Testis (tissue), 3 donors: ENCODE measurements around the gene FAM171A1. TPM values are rescaled to one million over a fixed set of nuclear protein-coding genes. Genes with fewer than 3 reads are reported as not detected.

ENCODE experiments used
- DNase-seq: peaks from one replicate; pipeline ENCODE4 v3.0.0-alpha.2; 2019
- H3K27ac ChIP-seq, 2 donors: fragments of 200-600 bp; sonication (generic); one replicate each; pipeline ENCODE4 v1.5.1; 2019
- H3K27me3 ChIP-seq: fragments of 200-600 bp; sonication (generic); one replicate; pipeline ENCODE4 v1.5.1; 2019
- H3K36me3 ChIP-seq: fragments of 200-600 bp; sonication (generic); one replicate; pipeline ENCODE4 v1.5.1; 2017; ENCODE audit warnings: low read depth; ENCODE audit errors: missing control alignments
- H3K4me1 ChIP-seq: fragments of 200-600 bp; sonication (generic); one replicate; pipeline ENCODE4 v1.5.1; 2019
- H3K4me3 ChIP-seq, 2 donors: fragments of 200-600 bp; sonication (generic); one replicate each; pipeline ENCODE4 v1.5.1; 2017 to 2019
- H3K9me3 ChIP-seq: fragments of 200-600 bp; sonication (generic); one replicate; pipeline ENCODE4 v1.5.1; 2017
- POLR2A ChIP-seq: fragments of 450-650 bp; IDR thresholded peaks from one replicate; pipeline ENCODE4 v1.6.1; 2017; ENCODE audit warnings: antibody characterized with exemption, mild to moderate bottlenecking, moderate library complexity
- WGBS, 2 donors: methylation state at CpG; one replicate each; pipeline ENCODE4 v1.1.5; 2018; 5-methylcytosine and 5-hydroxymethylcytosine counted together
- intact Hi-C: fragments of 100-400 bp; cut with DNase I; formaldehyde crosslinking; loops from one replicate; pipeline ENCODE4 v1.15.1; 2023; ENCODE audit warnings: low total_unique reads
- polyA plus RNA-seq: library from polyadenylated mRNA; stranded (reverse); fragments of 350-450 nt; fragmentation: Illumina TruSeq; extraction: RNeasy Lipid Tissue Mini Kit (QIAGEN cat#74804); gene quantifications from one replicate; pipeline ENCODE4 v1.2.3, GENCODE V29; 2014; ENCODE audit warnings: low read depth, low replicate concordance; ENCODE audit not compliant: insufficient read depth
- total RNA-seq, 2 donors: library from RNA; depleted of rRNA; stranded (reverse); fragments of >200 nt; gene quantifications; one replicate each; pipeline ENCODE4 v1.2.3, GENCODE V29; 2016
- TF ChIP-seq, protein P1 (sequence below), 3 experiments: fragments of 450-650 bp in 2 of 3; fragments of 200-600 bp in 1 of 3; sonication (generic) in 1 of 3; IDR thresholded peaks; one replicate each; pipeline ENCODE4 v1.5.1; 2016 to 2019; ENCODE audit warnings: antibody characterized with exemption in 3 of 3, mild to moderate bottlenecking in 2 of 3, moderate library complexity in 1 of 3

Gene FAM171A1
- total and polyA plus RNA-seq, 3 donors from 2014 or later, result 9.2 to 11.1 (median 10.8) TPM

DNA sequence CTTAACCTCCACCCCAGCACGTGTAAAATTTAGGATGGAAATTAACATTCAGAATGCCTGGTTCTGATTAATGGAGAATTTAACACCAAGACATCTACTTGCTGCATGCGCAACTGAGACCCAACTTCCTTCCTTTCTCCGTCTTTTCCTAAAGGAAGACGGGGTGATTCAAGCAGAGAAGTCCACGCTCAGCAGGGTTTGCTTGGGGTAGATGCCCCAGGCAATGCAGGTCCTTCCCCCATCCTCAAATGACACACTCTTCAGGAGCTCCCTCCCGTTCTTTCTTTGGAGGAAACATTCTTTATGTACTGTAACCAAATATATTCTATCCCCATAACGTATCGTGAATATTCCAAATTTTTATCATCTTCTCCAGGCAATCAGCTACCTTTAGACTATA is 47.0 kb downstream of the FAM171A1 start:
- H3K36me3 ChIP-seq, result no peaks in the 10 kb centered on the region
- DNase-seq, result no peak
- intact Hi-C loops, result no loop called here
- no peak overlapping the region for H3K27ac ChIP-seq
- no peaks in the 10 kb centered on the region for H3K9me3 ChIP-seq
- TF ChIP-seq POLR2A, result no peak
- TF ChIP-seq, protein P1, sequence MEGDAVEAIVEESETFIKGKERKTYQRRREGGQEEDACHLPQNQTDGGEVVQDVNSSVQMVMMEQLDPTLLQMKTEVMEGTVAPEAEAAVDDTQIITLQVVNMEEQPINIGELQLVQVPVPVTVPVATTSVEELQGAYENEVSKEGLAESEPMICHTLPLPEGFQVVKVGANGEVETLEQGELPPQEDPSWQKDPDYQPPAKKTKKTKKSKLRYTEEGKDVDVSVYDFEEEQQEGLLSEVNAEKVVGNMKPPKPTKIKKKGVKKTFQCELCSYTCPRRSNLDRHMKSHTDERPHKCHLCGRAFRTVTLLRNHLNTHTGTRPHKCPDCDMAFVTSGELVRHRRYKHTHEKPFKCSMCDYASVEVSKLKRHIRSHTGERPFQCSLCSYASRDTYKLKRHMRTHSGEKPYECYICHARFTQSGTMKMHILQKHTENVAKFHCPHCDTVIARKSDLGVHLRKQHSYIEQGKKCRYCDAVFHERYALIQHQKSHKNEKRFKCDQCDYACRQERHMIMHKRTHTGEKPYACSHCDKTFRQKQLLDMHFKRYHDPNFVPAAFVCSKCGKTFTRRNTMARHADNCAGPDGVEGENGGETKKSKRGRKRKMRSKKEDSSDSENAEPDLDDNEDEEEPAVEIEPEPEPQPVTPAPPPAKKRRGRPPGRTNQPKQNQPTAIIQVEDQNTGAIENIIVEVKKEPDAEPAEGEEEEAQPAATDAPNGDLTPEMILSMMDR (IDR thresholded peaks at IDR 0.05), result no peak
- no peaks in the 10 kb centered on the region for H3K27me3 ChIP-seq
- no peak overlapping the region for H3K4me3 ChIP-seq
- 86 to 87% methylated on average over 8 of the region's 8 CpGs for WGBS, 2 donors
- H3K4me1 ChIP-seq, result peaks cover 5% of the 10 kb centered on the region

DNA sequence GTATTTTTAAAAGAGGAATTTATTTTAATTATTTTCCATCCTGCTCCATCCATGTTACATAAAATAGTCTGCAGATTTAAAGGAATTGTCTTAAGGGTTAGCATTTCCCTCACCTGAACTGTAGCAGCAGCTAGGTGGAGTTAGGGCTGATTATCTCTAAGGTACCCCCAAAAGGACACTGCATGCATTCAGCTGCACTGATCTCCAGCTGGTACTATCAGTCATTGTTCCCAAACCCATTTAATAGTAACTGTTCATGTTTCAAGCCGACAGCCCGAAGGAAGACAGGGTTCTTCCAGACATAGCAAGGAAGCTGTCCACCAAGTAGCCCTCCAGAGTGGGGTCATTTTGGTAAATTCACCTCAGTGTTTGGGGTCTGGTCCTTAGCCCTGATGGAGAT is 48.7 kb downstream of the FAM171A1 start:
- intact Hi-C loops, result no loop called here
- no peaks in the 10 kb centered on the region for H3K9me3 ChIP-seq

DNA sequence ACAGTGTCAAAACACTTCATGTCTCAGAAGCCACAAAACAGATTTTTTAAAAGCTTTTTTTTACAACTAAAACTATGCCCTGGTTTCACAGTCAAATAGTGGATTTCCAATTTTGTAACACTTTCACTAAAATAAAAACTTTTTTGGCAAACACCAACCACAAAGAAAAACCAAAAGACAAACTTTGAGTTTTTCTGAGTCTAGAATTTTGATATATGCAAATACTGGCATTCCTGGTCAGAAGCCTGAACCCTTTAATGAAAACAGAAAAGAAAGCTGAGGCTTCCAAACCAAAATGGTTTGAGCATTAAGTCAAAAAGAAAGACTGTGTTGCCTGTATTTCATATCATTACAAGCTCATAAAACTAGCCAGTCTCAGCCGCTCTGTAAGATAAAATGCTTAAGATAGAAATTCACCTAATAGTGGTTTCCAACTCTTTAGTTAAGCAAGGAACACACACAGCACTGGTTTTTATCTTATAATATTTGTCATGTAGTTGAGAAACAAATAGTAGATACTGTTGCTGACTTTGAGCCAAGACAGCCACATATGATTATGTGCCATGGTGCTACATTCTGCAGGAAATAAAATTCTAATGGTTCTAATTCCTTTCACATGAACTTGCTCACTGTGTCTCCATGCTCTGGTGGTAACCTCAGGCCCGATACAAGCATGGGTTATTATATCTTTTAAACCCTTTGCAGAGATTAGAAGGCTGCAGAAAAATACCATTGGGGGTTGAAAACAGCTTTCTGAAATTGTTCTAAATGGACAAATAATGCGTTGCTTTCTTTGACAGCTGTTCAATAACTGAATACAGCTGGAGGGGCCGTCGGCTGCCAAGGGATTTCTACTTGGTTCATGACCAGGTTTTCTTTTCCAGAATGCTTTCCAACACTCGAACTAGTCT is 49.4 kb downstream of the FAM171A1 start:
- DNase-seq, result no peak
- 31 to 37% methylated on average over 6 of the region's 6 CpGs for WGBS, 2 donors

More for the DNA sequence above, 48.7 kb downstream of the FAM171A1 start:
- Histone ChIP-seq H3K4me3 (no peak overlapping the region), H3K4me1 (peaks cover 5% of the 10 kb centered on the region), H3K27ac (no peak overlapping the region), H3K27me3 (no peaks in the 10 kb centered on the region), H3K36me3 (no peaks in the 10 kb centered on the region)
- 31 to 54% methylated on average over 2 of the region's 2 CpGs for WGBS, 2 donors
- TF ChIP-seq POLR2A, result no peak
- TF ChIP-seq, protein P1 (IDR thresholded peaks at IDR 0.05), result no peak
- DNase-seq, result no peak

GRCh38 chr10:15320522-15321203 is 50.4 kb downstream of the FAM171A1 start:
- H3K9me3 ChIP-seq, result no peaks in the 10 kb centered on the region
- no peaks in the 10 kb centered on the region for H3K27me3 ChIP-seq
- WGBS, 2 donors, result 57 to 60% methylated on average over 3 of the region's 3 CpGs
- no peak overlapping the region for H3K4me3 ChIP-seq
- DNase-seq, result no peak
- H3K27ac ChIP-seq, result no peak overlapping the region
- peaks cover 5% of the 10 kb centered on the region for H3K4me1 ChIP-seq
- intact Hi-C loops, result no loop called here
- no peaks in the 10 kb centered on the region for H3K36me3 ChIP-seq
- TF ChIP-seq, protein P1 (IDR thresholded peaks at IDR 0.05), result no peak
- TF ChIP-seq POLR2A, result no peak

More for the DNA sequence above, 49.4 kb downstream of the FAM171A1 start:
- no peaks in the 10 kb centered on the region for H3K36me3 ChIP-seq
- H3K4me3 ChIP-seq, result no peak overlapping the region
- no peak overlapping the region for H3K27ac ChIP-seq
- intact Hi-C loops, result no loop called here
- H3K9me3 ChIP-seq, result no peaks in the 10 kb centered on the region
- H3K27me3 ChIP-seq, result no peaks in the 10 kb centered on the region
- TF ChIP-seq POLR2A, result no peak
- TF ChIP-seq, protein P1 (IDR thresholded peaks at IDR 0.05), result no peak
- H3K4me1 ChIP-seq, result peaks cover 5% of the 10 kb centered on the region
